Thymus (tissue), 2 donors: ENCODE results near the gene RNU6-1. TPM values are rescaled to one million over a fixed set of nuclear protein-coding genes. Genes with fewer than 3 reads are reported as not detected.

ENCODE experiments used
- polyA plus RNA-seq: library from polyadenylated mRNA; stranded (reverse); fragments of 200-250 nt; gene quantifications from one replicate; pipeline ENCODE4 v1.2.3, GENCODE V29; 2013
- total RNA-seq: library from RNA; stranded (reverse); fragments of 120-200 nt; gene quantifications from one replicate; pipeline ENCODE4 v1.2.4, GENCODE V29; 2013
- donor health status: healthy.

RNU6-1 gene
- total and polyA plus RNA-seq, 2 donors: not detected

Other genes starting within 250 kb of the RNU6-1 start
- 0.14 TPM for gene SKOR1, start 14.5 kb downstream of the RNU6-1 start, total RNA-seq
- 0.46 TPM for gene SKOR1, start 14.5 kb downstream of the RNU6-1 start, polyA plus RNA-seq
- gene PIAS1, start 214.3 kb upstream of the RNU6-1 start, total RNA-seq: 26.2 TPM
- gene PIAS1, start 214.3 kb upstream of the RNU6-1 start, polyA plus RNA-seq: 29.1 TPM